GM23338 (cell line): ENCODE results near the gene IDI1. TPM values are rescaled to one million over a fixed set of nuclear protein-coding genes. Genes with fewer than 3 reads are reported as not detected.

Experiments
- polyA plus RNA-seq: library from polyadenylated mRNA; unstranded; fragments of >200 nt; fragmentation: Nextera tagmentation; extraction: Ambion mirVana; gene quantifications from 2 replicates; pipeline ENCODE4 v1.2.1, GENCODE V29; 2016
- total RNA-seq: library from RNA; depleted of rRNA; stranded (reverse); fragments of >200 nt; shearing (Covaris generic); gene quantifications from 2 replicates; pipeline ENCODE4 v1.2.3, GENCODE V29; 2014; rRNA removed

The IDI1 gene
- total and polyA plus RNA-seq, 2 experiments from 2014 or later, result 119 to 154 TPM

Other genes starting within 250 kb of the IDI1 start
- gene LARP4B, start 117.4 kb downstream of the IDI1 start, total RNA-seq, result 52.3 and 59.6 TPM in 2 replicates
- 14.6 and 18.3 TPM in 2 replicates for gene LARP4B, start 117.4 kb downstream of the IDI1 start, polyA plus RNA-seq
- gene GTPBP4, start 60.7 kb downstream of the IDI1 start, total RNA-seq, result 48.7 and 56.5 TPM in 2 replicates
- gene GTPBP4, start 60.7 kb downstream of the IDI1 start, polyA plus RNA-seq, result 51.2 and 62.6 TPM in 2 replicates
- not detected in 2 replicates for gene IDI2, start 23.3 kb downstream of the IDI1 start, total RNA-seq
- gene IDI2, start 23.3 kb downstream of the IDI1 start, polyA plus RNA-seq, result not detected in 2 replicates
- 9.7 and 10.2 TPM in 2 replicates for gene WDR37, start 7.3 kb upstream of the IDI1 start, total RNA-seq
- 6.0 TPM in 2 replicates for gene WDR37, start 7.3 kb upstream of the IDI1 start, polyA plus RNA-seq